K562 (cell line): ENCODE data around the gene CYP2A6. TPM values are rescaled to one million over a fixed set of nuclear protein-coding genes. Genes with fewer than 3 reads are reported as not detected.

Experiments
- ASH1L ChIP-seq: fragments of 450-650 bp; IDR thresholded peaks from 2 replicates; pipeline ENCODE4 v1.6.1; 2018; ENCODE audit warnings: borderline replicate concordance, mild to moderate bottlenecking, low read depth; ENCODE audit not compliant: partially characterized antibody
- CHD4 ChIP-seq: fragments of 200-600 bp; sonication (generic); IDR thresholded peaks from 3 replicates; pipeline ENCODE4 v1.6.1; 2012; ENCODE audit warnings: low read depth, mild to moderate bottlenecking, mixed read lengths, low read length, inconsistent platforms; ENCODE audit not compliant: insufficient read depth, insufficient replicate concordance, poor library complexity, severe bottlenecking
- GTF2A2 ChIP-seq: IDR thresholded peaks from 2 replicates; pipeline ENCODE4 v1.6.1; 2016; ENCODE audit warnings: mild to moderate bottlenecking, missing genetic modification characterization, missing compliant biosample characterization
- GTF2B ChIP-seq: IDR thresholded peaks from 2 replicates; pipeline ENCODE4 v1.6.1; 2011; ENCODE audit not compliant: insufficient read length; ENCODE audit errors: extremely low read depth
- ILF3 ChIP-seq: fragments of 450-650 bp; IDR thresholded peaks from 2 replicates; pipeline ENCODE4 v1.6.1; 2018; ENCODE audit warnings: antibody characterized with exemption, mild to moderate bottlenecking, moderate library complexity, borderline replicate concordance
- TAF1 ChIP-seq: IDR thresholded peaks from 2 replicates; pipeline ENCODE4 v1.6.1; 2011; ENCODE audit warnings: mild to moderate bottlenecking, low read length, moderate library complexity; ENCODE audit not compliant: insufficient read depth, control insufficient read depth, severe bottlenecking; ENCODE audit errors: extremely low read depth
- ZBED1 ChIP-seq: IDR thresholded peaks from 2 replicates; pipeline ENCODE4 v1.6.1; 2014
- ZKSCAN1 ChIP-seq: fragments of 150-350 bp; IDR thresholded peaks from 2 replicates; pipeline ENCODE4 v1.6.1; 2016; ENCODE audit warnings: low read depth, low read length
- ZNF12 ChIP-seq: sonication (generic); formaldehyde crosslinking; IDR thresholded peaks from 2 replicates; pipeline ENCODE4 v1.4.0; 2020; ENCODE audit warnings: mild to moderate bottlenecking, missing genetic modification reagents
- ZNF184 ChIP-seq: sonication (generic); formaldehyde crosslinking; IDR thresholded peaks from 2 replicates; pipeline ENCODE4 v1.5.0; 2020; ENCODE audit warnings: missing genetic modification reagents
- ZNF347 ChIP-seq: fragments of 450-650 bp; formaldehyde crosslinking; IDR thresholded peaks from 2 replicates; pipeline ENCODE4 v1.4.0; 2020; ENCODE audit warnings: low read depth, mild to moderate bottlenecking, moderate library complexity
- ZNF507 ChIP-seq: conservative IDR thresholded peaks from 2 replicates; pipeline ENCODE4 v1.6.1; 2017; ENCODE audit warnings: missing genetic modification characterization, missing compliant biosample characterization
- ZNF668 ChIP-seq: fragments of 250-450 bp; sonication (Bioruptor Pico); IDR thresholded peaks from 2 replicates; pipeline ENCODE4 v1.8.0; 2022; ENCODE audit warnings: mild to moderate bottlenecking, inconsistent platforms
- polyA plus RNA-seq, 8 experiments: library from polyadenylated mRNA; depleted of rRNA in 4 of 8; stranded (reverse) in 5 of 8; unstranded in 3 of 8; fragments of >200 nt; fragmentation: Nextera tagmentation in 2 of 8; fragmentation: Illumina TruSeq in 1 of 8; extraction: Ambion mirVana in 2 of 8; extraction: Trizol in 1 of 8; gene quantifications; 2 replicates each; pipeline versions ENCODE4 v1.2.1 to v1.2.3, GENCODE V29; 2011 to 2014; ENCODE audit warnings: inconsistent platforms in 1 of 8, missing spikeins in 1 of 8
- total RNA-seq, 7 experiments: library from RNA; depleted of rRNA in 6 of 7; stranded (reverse); fragments of >200 nt in 6 of 7; fragmentation: Illumina TruSeq in 2 of 7; extraction: Trizol in 2 of 7; gene quantifications; 2 replicates each; pipeline versions ENCODE4 v1.2.1 to v1.2.3, GENCODE V29; 2011 to 2021; ENCODE audit warnings: low replicate concordance in 1 of 7
- TF ChIP-seq, protein P1 (sequence below): fragments of 250-450 bp; sonication (Bioruptor Pico); IDR thresholded peaks from 2 replicates; pipeline ENCODE4 v1.4.0; 2020; ENCODE audit warnings: mild to moderate bottlenecking, moderate library complexity
- TF ChIP-seq, protein P2 (sequence below): fragments of 250-450 bp; sonication (Bioruptor Pico); IDR thresholded peaks from 2 replicates; pipeline ENCODE4 v1.4.0; 2020
- TF ChIP-seq, protein P3 (sequence below): fragments of 450-650 bp; formaldehyde crosslinking; IDR thresholded peaks from 2 replicates; pipeline ENCODE4 v1.4.0; 2022; ENCODE audit warnings: missing genetic modification characterization

CYP2A6 gene
- total and polyA plus RNA-seq, 9 of the 15 experiments (the other 6 are each of a cell fraction or from before 2014, with no cell fraction given): 0.31 TPM; not detected in 8

DNA sequence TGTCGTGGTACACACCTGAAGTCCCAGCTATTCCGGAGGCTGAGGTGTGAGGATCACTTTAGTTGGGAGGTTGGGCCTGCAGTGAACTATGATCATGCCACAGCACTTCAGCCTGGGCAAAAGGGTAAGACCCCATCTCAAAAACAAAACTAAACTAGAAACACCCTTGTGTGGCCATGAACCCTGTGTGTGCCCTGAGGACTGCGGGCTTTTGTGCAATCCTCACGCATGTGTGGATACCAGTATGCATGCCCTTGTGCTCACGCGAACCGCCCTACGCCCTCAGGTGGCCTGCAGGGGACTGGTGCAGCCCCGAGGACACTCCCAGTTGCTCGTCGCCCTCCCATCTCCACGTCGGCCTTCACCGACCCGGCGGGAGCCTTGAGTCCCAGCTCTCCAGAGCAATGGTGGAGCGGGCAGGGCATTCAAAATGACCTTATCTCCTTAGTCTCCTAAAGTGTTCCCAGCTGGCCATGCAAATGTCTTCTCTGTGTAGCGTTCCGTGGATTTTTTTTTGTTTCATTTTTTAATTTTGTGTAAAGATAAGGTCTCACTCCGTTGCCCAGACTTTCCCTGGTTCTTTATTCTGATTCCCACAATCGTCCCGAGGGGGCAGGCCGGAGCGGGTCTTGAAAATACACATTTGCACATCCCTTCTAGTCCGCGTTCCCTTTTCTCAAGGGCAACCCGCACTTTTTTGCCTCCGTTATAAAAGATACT, 52.1 kb downstream of the CYP2A6 start (continued):
- TF ChIP-seq, protein P1, sequence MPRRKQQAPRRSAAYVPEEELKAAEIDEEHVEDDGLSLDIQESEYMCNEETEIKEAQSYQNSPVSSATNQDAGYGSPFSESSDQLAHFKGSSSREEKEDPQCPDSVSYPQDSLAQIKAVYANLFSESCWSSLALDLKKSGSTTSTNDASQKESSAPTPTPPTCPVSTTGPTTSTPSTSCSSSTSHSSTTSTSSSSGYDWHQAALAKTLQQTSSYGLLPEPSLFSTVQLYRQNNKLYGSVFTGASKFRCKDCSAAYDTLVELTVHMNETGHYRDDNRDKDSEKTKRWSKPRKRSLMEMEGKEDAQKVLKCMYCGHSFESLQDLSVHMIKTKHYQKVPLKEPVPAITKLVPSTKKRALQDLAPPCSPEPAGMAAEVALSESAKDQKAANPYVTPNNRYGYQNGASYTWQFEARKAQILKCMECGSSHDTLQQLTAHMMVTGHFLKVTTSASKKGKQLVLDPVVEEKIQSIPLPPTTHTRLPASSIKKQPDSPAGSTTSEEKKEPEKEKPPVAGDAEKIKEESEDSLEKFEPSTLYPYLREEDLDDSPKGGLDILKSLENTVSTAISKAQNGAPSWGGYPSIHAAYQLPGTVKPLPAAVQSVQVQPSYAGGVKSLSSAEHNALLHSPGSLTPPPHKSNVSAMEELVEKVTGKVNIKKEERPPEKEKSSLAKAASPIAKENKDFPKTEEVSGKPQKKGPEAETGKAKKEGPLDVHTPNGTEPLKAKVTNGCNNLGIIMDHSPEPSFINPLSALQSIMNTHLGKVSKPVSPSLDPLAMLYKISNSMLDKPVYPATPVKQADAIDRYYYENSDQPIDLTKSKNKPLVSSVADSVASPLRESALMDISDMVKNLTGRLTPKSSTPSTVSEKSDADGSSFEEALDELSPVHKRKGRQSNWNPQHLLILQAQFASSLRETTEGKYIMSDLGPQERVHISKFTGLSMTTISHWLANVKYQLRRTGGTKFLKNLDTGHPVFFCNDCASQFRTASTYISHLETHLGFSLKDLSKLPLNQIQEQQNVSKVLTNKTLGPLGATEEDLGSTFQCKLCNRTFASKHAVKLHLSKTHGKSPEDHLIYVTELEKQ (CRISPR knock-in tag): no peak
- TF ChIP-seq ZNF184 (CRISPR knock-in tag) (no peak), ILF3 (no peak), CHD4 (no peak), ZNF12 (CRISPR knock-in tag) (no peak), ZNF668 (CRISPR knock-in tag) (no peak), ZNF347 (CRISPR knock-in tag) (no peak), ZKSCAN1 (no peak), GTF2A2 (no peak), TAF1 (peak; percentile 18), ASH1L (no peak), GTF2B (no peak), ZBED1 (no peak), ZNF507 (no peak)
- TF ChIP-seq, protein P2, sequence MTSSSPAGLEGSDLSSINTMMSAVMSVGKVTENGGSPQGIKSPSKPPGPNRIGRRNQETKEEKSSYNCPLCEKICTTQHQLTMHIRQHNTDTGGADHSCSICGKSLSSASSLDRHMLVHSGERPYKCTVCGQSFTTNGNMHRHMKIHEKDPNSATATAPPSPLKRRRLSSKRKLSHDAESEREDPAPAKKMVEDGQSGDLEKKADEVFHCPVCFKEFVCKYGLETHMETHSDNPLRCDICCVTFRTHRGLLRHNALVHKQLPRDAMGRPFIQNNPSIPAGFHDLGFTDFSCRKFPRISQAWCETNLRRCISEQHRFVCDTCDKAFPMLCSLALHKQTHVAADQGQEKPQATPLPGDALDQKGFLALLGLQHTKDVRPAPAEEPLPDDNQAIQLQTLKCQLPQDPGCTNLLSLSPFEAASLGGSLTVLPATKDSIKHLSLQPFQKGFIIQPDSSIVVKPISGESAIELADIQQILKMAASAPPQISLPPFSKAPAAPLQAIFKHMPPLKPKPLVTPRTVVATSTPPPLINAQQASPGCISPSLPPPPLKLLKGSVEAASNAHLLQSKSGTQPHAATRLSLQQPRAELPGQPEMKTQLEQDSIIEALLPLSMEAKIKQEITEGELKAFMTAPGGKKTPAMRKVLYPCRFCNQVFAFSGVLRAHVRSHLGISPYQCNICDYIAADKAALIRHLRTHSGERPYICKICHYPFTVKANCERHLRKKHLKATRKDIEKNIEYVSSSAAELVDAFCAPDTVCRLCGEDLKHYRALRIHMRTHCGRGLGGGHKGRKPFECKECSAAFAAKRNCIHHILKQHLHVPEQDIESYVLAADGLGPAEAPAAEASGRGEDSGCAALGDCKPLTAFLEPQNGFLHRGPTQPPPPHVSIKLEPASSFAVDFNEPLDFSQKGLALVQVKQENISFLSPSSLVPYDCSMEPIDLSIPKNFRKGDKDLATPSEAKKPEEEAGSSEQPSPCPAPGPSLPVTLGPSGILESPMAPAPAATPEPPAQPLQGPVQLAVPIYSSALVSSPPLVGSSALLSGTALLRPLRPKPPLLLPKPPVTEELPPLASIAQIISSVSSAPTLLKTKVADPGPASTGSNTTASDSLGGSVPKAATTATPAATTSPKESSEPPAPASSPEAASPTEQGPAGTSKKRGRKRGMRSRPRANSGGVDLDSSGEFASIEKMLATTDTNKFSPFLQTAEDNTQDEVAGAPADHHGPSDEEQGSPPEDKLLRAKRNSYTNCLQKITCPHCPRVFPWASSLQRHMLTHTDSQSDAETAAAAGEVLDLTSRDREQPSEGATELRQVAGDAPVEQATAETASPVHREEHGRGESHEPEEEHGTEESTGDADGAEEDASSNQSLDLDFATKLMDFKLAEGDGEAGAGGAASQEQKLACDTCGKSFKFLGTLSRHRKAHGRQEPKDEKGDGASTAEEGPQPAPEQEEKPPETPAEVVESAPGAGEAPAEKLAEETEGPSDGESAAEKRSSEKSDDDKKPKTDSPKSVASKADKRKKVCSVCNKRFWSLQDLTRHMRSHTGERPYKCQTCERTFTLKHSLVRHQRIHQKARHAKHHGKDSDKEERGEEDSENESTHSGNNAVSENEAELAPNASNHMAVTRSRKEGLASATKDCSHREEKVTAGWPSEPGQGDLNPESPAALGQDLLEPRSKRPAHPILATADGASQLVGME (CRISPR knock-in tag): no peak
- TF ChIP-seq, protein P3, sequence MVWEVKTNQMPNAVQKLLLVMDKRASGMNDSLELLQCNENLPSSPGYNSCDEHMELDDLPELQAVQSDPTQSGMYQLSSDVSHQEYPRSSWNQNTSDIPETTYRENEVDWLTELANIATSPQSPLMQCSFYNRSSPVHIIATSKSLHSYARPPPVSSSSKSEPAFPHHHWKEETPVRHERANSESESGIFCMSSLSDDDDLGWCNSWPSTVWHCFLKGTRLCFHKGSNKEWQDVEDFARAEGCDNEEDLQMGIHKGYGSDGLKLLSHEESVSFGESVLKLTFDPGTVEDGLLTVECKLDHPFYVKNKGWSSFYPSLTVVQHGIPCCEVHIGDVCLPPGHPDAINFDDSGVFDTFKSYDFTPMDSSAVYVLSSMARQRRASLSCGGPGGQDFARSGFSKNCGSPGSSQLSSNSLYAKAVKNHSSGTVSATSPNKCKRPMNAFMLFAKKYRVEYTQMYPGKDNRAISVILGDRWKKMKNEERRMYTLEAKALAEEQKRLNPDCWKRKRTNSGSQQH: 0 out of 2 replicates have a peak, but pooled peaks have one; percentile 31
